ENCODE measurements around the gene GLYATL1B.
"Not testable (repeated sequence)": the region's sequence is repeated elsewhere in the genome, so short reads cannot be mapped to it uniquely, and the experiment has no call there.

GLYATL1B gene

GRCh38 chr11:59119826-59120225, 33.7 kb downstream of the GLYATL1B start:
- H3K27me3 ChIP-seq (replicated peaks), result no peaks in the 10 kb centered on the region
- in situ Hi-C loops (cut with HindIII; ENCODE audit: low pct_ligation_motif_present, low sequenced_read_pairs), result no loop called here
- no peak for TF ChIP-seq CTCF (IDR thresholded peaks at IDR 0.05; ENCODE audit: low read depth, low read length, missing control alignments)
- DNase-seq, result no peak
- no peak overlapping the region for H3K27ac ChIP-seq
- no peak overlapping the region for H3K4me3 ChIP-seq (ENCODE audit: low read depth, low read length)
- no peaks in the 10 kb centered on the region for H3K36me3 ChIP-seq (replicated peaks)

- Histone ChIP-seq H3K36me3 (replicated peaks) (no peaks in the 10 kb centered on the region), H3K27me3 (replicated peaks) (no peaks in the 10 kb centered on the region), H3K27ac (no peak overlapping the region), H3K4me3 (ENCODE audit: low read depth, low read length) (peak overlapping the region; percentile 32)
- peak; percentile 71 for DNase-seq
- TF ChIP-seq CTCF (IDR thresholded peaks at IDR 0.05; ENCODE audit: low read depth, low read length, missing control alignments), result peak; percentile 99
- in situ Hi-C loops (cut with HindIII; ENCODE audit: low pct_ligation_motif_present, low sequenced_read_pairs), result no loop called here
These were observed 49.7 kb downstream of the GLYATL1B start for GRCh38 chr11:59135648-59136461.

- DNase-seq; H3K27me3 ChIP-seq (replicated peaks); H3K4me3 ChIP-seq (ENCODE audit: low read depth, low read length); H3K27ac ChIP-seq; in situ Hi-C loops (cut with HindIII; ENCODE audit: low pct_ligation_motif_present, low sequenced_read_pairs); H3K36me3 ChIP-seq (replicated peaks): not testable (repeated sequence)
These were observed 50.4 kb downstream of the GLYATL1B start for GRCh38 chr11:59136551-59136950.

- H3K27me3 ChIP-seq (replicated peaks), result no peaks in the 10 kb centered on the region
- no peak overlapping the region for H3K27ac ChIP-seq
- in situ Hi-C loops (cut with HindIII; ENCODE audit: low pct_ligation_motif_present, low sequenced_read_pairs), result no loop called here
These were observed 51.1 kb downstream of the GLYATL1B start for GRCh38 chr11:59137190-59137589.

GRCh38 chr11:59138643-59139042, 52.5 kb downstream of the GLYATL1B start:
- TF ChIP-seq CTCF (IDR thresholded peaks at IDR 0.05; ENCODE audit: low read depth, low read length, missing control alignments), result no peak

More at GRCh38 chr11:59137190-59137589, 51.1 kb downstream of the GLYATL1B start:
- TF ChIP-seq CTCF (IDR thresholded peaks at IDR 0.05; ENCODE audit: low read depth, low read length, missing control alignments), result no peak
- Histone ChIP-seq H3K4me3 (ENCODE audit: low read depth, low read length) (no peak overlapping the region), H3K36me3 (replicated peaks) (no peaks in the 10 kb centered on the region)
- DNase-seq, result no peak

GRCh38 chr11:59141191-59141590, 55.1 kb downstream of the GLYATL1B start:
- H3K4me3 ChIP-seq (ENCODE audit: low read depth, low read length), result no peak overlapping the region

More at GRCh38 chr11:59138643-59139042, 52.5 kb downstream of the GLYATL1B start:
- DNase-seq, result no peak
- H3K27me3 ChIP-seq (replicated peaks), result no peaks in the 10 kb centered on the region
- no peak overlapping the region for H3K4me3 ChIP-seq (ENCODE audit: low read depth, low read length)
- in situ Hi-C loops (cut with HindIII; ENCODE audit: low pct_ligation_motif_present, low sequenced_read_pairs), result no loop called here
- no peak overlapping the region for H3K27ac ChIP-seq
- H3K36me3 ChIP-seq (replicated peaks), result no peaks in the 10 kb centered on the region

More at GRCh38 chr11:59141191-59141590, 55.1 kb downstream of the GLYATL1B start:
- Histone ChIP-seq H3K36me3 (replicated peaks) (no peaks in the 10 kb centered on the region), H3K27me3 (replicated peaks) (no peaks in the 10 kb centered on the region), H3K27ac (no peak overlapping the region)
- in situ Hi-C loops (cut with HindIII; ENCODE audit: low pct_ligation_motif_present, low sequenced_read_pairs), result no loop called here
- no peak for TF ChIP-seq CTCF (IDR thresholded peaks at IDR 0.05; ENCODE audit: low read depth, low read length, missing control alignments)
- DNase-seq, result no peak
